Measurements from ENCODE around the gene RILPL1. TPM values are rescaled to one million over a fixed set of nuclear protein-coding genes. Genes with fewer than 3 reads are reported as not detected.
"Not testable (repeated sequence)": the region's sequence is repeated elsewhere in the genome, so short reads cannot be mapped to it uniquely, and the experiment has no call there.

RILPL1 gene
- total RNA-seq, 1 donor = 14.2 TPM

- DNase-seq (ENCODE audit: low read depth) = no peak
- no peak overlapping the region for H3K4me3 ChIP-seq (ENCODE audit: low read depth, low read length)
- TF ChIP-seq CTCF (IDR thresholded peaks at IDR 0.05; ENCODE audit: insufficient read depth, low read length) = no peak
Observed at GRCh38 chr12:123543541-123543940, 10.0 kb upstream of the RILPL1 start.

- H3K4me3 ChIP-seq (ENCODE audit: low read depth, low read length) = no peak overlapping the region
- no peak for DNase-seq (ENCODE audit: low read depth)
- no peak for TF ChIP-seq CTCF (IDR thresholded peaks at IDR 0.05; ENCODE audit: insufficient read depth, low read length)
Observed at GRCh38 chr12:123540899-123541662, 7.6 kb upstream of the RILPL1 start.

GRCh38 chr12:123535952-123536351, 2.4 kb upstream of the RILPL1 start:
- H3K4me3 ChIP-seq (ENCODE audit: low read depth, low read length); DNase-seq (ENCODE audit: low read depth): not testable (repeated sequence)

GRCh38 chr12:123532808-123533649, 490 bp downstream of the RILPL1 start:
- no peak for TF ChIP-seq CTCF (IDR thresholded peaks at IDR 0.05; ENCODE audit: insufficient read depth, low read length)
- DNase-seq (ENCODE audit: low read depth) = peak; percentile 34
- peak overlapping the region; percentile 84 for H3K4me3 ChIP-seq (ENCODE audit: low read depth, low read length)

GRCh38 chr12:123532019-123532418, 1.5 kb downstream of the RILPL1 start:
- TF ChIP-seq CTCF (IDR thresholded peaks at IDR 0.05; ENCODE audit: insufficient read depth, low read length) = no peak
- peak; percentile 22 for DNase-seq (ENCODE audit: low read depth)
- H3K4me3 ChIP-seq (ENCODE audit: low read depth, low read length) = peak overlapping the region; percentile 84

GRCh38 chr12:123531091-123531490, 2.4 kb downstream of the RILPL1 start:
- H3K4me3 ChIP-seq (ENCODE audit: low read depth, low read length) = peak overlapping the region; percentile 9
- no peak for DNase-seq (ENCODE audit: low read depth)
- TF ChIP-seq CTCF (IDR thresholded peaks at IDR 0.05; ENCODE audit: insufficient read depth, low read length) = no peak

GRCh38 chr12:123530668-123531067, 2.9 kb downstream of the RILPL1 start:
- DNase-seq (ENCODE audit: low read depth) = no peak
- TF ChIP-seq CTCF (IDR thresholded peaks at IDR 0.05; ENCODE audit: insufficient read depth, low read length) = no peak

More at GRCh38 chr12:123530668-123531067, 2.9 kb downstream of the RILPL1 start:
- H3K4me3 ChIP-seq (ENCODE audit: low read depth, low read length) = no peak overlapping the region

All from fibroblast of the aortic adventitia (primary cell).